NCI-H187 (cell line): ENCODE data around the gene ADAMTS16.

ENCODE experiments used
- DNase-seq, 2 experiments: peaks; one replicate each; lab custom pipeline; 2025; lab: John Stamatoyannopoulos, UW

Gene ADAMTS16

GRCh38 chr5:5141625-5142525 lies 1.7 kb downstream of the ADAMTS16 start:
- peak in 1 of 2 experiments; percentile 61 for DNase-seq

- no peak for DNase-seq
Measured at GRCh38 chr5:5144441-5144840, 4.3 kb downstream of the ADAMTS16 start.

GRCh38 chr5:5145651-5146529 lies 5.8 kb downstream of the ADAMTS16 start:
- DNase-seq: no peak

- DNase-seq: no peak
Measured at GRCh38 chr5:5146530-5147160, 6.5 kb downstream of the ADAMTS16 start.

DNA sequence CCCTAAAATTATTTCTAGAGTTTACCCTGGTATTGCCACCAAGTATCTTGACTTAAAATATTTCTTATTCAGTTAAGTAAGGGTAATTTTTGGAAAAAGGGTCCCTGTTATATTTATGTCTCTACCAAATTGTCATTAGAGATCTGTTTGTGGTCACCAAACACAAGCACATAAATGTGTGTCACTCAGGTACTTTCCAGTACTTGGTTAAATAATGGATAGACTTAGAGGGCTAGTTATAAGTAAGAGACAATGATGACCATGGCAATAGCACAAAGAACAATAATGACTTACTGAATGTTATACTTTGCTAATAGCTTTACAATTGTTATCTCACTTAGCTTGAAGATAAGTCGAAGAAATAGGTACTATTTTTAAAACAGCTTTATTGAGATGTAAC lies 9.0 kb downstream of the ADAMTS16 start:
- no peak for DNase-seq

GRCh38 chr5:5150667-5151066 lies 10.5 kb downstream of the ADAMTS16 start:
- no peak for DNase-seq

- no peak for DNase-seq
Measured at GRCh38 chr5:5154733-5155132, 14.6 kb downstream of the ADAMTS16 start.

GRCh38 chr5:5155617-5156016 lies 15.5 kb downstream of the ADAMTS16 start:
- no peak for DNase-seq

- no peak for DNase-seq
Measured at GRCh38 chr5:5156471-5157082, 16.4 kb downstream of the ADAMTS16 start.

- no peak for DNase-seq
Measured at GRCh38 chr5:5158472-5158895, 18.4 kb downstream of the ADAMTS16 start.

DNA sequence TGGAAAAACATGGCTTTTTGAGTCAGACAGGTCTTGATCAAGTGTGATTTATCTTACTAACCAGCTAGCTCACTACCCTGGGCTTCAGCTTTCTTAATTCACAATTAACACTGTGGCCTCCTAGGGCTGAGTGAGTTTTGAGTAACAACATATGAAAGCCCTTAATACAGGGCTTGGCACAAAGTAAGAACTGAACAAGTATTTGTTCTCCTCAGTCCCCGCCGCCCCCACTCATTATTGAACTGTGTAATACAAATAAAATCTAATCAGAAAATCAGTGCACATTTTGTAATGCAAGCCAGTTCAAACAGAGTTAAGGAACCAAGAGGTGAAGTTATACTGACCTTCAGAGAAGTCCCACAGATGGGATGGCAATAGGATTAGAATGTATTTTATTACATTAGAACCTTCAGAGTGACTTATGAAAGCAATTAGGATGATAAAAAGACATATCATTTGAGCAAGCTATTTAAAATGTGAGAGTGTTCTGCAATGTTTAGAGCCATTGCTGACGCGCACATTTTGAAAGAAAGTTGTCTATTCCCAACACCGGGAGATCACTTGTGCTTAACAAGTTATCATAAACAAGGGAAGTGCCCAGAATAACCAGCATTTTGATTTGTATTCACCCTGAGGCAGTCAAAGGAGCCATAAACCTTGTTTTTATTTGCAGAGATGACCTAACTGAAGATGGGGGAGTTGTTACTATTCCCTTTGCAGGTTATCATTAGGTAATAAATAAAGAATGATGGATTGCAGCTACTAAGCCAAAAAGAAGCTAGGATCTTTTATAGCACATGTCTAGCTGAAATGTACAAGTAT lies 19.4 kb downstream of the ADAMTS16 start:
- DNase-seq: no peak

- DNase-seq: no peak
Measured at GRCh38 chr5:5164163-5164562, 24.0 kb downstream of the ADAMTS16 start.

- DNase-seq: no peak
Measured at GRCh38 chr5:5165541-5166002, 25.4 kb downstream of the ADAMTS16 start.

GRCh38 chr5:5169466-5169865 lies 29.3 kb downstream of the ADAMTS16 start:
- DNase-seq: no peak

DNA sequence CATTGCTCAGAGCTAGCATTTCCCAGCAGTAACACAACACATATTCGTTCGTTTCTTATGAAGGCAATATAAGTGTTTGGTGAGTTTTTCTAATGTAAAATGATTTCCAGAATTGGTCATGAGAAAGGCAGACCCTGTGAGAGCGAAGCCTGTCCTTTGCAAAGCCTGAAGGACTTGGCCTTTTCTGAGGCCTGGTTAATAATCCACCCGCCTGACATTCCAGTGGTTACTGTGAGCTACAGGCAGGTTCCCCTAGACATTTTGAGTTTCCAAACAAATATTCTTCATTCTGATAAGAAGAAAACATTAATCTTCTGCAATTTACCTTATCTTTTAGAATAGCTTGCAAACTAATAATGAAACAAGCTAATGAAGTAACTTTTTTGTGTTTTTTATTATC lies 38.0 kb downstream of the ADAMTS16 start:
- DNase-seq: no peak

DNA sequence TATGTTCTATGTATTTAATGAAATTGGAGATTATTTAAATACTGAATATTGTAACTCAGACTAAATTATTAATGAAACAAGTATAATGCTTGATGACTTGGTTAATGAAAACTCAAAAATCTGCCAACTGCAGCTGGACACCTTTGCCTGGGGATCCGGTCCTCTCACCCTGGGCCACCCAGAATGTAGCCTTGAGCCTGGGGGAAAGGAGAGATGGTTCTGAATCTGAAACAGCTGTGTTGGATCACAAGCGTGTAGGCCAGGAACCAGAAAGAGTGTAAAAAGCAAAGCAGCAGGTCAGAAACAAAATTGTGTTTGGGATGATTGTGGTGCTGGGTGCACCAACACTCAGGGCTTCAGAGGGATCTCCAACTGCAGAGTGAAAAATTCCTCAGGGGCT lies 38.5 kb downstream of the ADAMTS16 start:
- no peak for DNase-seq

DNA sequence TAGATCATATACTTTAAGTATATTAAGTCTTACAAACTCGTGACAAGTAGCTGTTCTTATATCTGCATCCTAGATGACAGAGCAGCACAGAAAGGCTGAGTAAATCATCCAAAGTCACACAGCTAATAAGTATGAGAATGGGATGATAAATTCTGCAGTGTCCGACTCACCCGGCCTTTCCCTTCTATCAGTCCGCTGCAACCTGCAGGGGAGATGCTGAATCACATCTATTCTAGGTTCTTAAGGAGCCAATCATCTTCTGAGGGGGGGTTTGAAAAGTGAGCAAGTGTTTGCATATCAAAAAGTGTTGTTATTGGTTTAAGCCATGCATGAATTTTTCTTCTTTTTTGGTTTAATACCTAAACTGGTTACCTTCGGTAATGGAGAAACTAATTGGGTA lies 38.9 kb downstream of the ADAMTS16 start:
- no peak for DNase-seq

DNA sequence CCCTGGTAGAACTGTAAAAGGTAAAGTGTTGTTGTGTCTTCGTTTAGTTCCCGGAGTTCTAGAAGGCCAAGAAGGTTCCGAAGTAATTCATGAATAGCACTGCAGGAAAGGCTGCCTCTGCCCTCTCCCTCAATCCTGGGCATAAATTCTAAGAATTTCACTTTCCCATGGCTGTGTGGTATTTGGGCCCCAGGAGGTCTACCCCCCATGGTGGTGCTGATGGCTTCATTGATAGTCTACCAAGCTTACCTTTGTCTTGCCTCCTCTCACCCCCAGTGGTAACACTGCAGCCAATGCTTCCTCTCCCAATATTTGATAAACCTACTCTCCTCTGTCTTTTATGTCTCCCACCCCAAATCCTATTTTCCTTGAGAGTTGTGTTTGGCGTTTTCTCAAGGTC lies 39.5 kb downstream of the ADAMTS16 start:
- no peak for DNase-seq

DNA sequence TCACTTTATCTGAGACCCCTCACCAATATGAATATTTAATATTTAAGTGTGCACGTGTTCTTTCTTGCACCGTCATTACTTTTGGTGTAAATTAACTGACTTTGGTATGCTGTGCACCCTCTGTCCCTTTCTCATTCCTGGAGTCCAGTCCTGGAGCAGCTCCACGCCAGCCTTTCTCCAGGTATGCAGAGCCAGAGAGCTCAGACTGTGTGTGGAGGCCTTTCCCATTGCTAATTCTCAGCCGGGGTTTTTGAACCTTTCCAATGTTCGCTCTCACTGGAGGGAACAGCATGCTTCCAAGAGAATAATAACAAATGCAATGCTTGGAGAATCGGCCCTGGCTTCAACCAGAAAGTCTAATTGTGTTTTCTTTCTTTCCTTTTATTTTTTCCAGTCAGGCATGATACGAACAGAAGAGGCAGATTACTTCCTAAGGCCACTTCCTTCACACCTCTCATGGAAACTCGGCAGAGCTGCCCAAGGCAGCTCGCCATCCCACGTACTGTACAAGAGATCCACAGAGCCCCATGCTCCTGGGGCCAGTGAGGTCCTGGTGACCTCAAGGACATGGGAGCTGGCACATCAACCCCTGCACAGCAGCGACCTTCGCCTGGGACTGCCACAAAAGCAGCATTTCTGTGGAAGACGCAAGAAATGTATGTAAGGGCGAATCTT lies 41.7 kb downstream of the ADAMTS16 start:
- DNase-seq: no peak

DNA sequence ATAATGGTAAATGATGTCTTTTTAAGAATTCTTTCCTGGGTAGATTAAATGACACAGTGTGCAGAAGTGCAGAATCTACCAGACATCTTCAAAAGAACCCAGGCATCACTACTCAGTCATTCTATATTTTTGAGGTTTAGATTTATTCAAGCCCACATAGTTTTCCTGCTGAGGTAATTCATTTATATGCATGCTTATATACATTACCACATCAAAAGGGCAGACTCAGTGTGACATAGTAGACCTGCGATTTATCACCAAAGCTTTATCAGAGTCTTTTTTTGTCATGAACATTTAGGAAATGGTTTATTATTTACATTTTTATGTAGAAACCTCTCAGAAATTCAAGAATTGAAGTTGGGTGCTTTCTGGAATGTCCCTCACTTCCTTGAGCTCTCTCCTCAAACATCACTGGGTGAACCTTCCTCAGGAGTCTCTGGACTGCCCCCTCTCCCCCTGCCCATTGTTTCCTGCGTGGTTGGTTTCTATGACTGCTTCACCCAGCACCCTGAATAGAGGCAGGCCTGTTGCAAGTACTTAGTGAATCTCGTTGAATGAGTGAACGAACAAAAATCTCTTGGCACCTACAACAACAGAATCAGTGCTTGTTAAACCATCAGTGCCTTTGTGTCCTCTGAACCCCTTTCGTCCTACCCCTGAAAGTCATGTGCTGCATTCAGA lies 42.5 kb downstream of the ADAMTS16 start:
- no peak for DNase-seq
